ENCODE measurements around the gene ZNF277.

DNA sequence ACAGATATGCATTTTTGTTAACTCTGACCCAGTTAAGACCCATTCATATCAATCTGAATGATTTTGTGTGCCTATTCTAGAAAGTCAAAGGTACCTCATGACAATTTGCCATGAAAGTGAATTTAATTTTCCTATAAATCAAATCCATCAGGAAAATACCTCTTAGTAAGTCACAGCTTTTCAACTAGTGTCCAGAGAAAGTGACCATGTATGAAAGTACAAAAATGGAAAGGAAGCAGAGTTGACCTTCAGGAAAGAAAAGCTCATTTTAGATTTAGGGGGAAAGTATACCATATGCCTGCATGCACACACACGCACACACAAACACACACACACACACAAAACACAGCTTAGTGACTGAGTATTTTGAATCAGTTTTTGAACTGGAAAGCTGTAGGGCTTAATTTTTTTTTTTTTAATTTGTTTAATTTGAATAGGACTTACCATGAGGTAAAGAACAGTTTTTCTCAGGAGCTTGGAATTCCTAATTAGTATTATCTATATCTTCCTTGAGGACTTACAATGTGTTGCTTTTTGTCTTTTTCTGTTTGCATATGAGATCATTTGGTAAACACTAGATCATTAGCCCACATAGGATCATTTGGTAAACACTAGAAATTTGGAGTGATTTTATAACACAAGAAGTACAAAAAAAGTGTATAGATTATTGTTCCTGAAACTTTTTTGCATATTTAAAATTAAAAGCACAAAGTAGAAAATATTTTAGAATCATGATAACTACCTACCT, 61.6 kb downstream of the ZNF277 start:
- TF ChIP-seq, protein P1, sequence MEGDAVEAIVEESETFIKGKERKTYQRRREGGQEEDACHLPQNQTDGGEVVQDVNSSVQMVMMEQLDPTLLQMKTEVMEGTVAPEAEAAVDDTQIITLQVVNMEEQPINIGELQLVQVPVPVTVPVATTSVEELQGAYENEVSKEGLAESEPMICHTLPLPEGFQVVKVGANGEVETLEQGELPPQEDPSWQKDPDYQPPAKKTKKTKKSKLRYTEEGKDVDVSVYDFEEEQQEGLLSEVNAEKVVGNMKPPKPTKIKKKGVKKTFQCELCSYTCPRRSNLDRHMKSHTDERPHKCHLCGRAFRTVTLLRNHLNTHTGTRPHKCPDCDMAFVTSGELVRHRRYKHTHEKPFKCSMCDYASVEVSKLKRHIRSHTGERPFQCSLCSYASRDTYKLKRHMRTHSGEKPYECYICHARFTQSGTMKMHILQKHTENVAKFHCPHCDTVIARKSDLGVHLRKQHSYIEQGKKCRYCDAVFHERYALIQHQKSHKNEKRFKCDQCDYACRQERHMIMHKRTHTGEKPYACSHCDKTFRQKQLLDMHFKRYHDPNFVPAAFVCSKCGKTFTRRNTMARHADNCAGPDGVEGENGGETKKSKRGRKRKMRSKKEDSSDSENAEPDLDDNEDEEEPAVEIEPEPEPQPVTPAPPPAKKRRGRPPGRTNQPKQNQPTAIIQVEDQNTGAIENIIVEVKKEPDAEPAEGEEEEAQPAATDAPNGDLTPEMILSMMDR (IDR thresholded peaks at IDR 0.05; ENCODE audit: poor library complexity) = no peak
- TF ChIP-seq EZH2 (IDR thresholded peaks at IDR 0.05; ENCODE audit: borderline replicate concordance) = no peak
- no peak for TF ChIP-seq EZH2phosphoT487 (IDR thresholded peaks at IDR 0.05; ENCODE audit: low read depth, severe bottlenecking, unreplicated experiment)

All from hepatocyte (in vitro differentiated cells).